ENCODE measurements around the gene KATNAL2. TPM values are rescaled to one million over a fixed set of nuclear protein-coding genes. Genes with fewer than 3 reads are reported as not detected.
"Not testable (repeated sequence)": the region's sequence is repeated elsewhere in the genome, so short reads cannot be mapped to it uniquely, and the experiment has no call there.

The KATNAL2 gene
- polyA plus RNA-seq, 10 donors = 3.6 to 11.0 (median 5.9) TPM

- not testable (repeated sequence) for DNase-seq
Observed at GRCh38 chr18:47030887-47031286, 113.5 kb downstream of the KATNAL2 start.

- no peak for DNase-seq
Observed at GRCh38 chr18:47032945-47033344, 115.5 kb downstream of the KATNAL2 start.

- not testable (repeated sequence) for DNase-seq
Observed at GRCh38 chr18:47034591-47034990, 117.2 kb downstream of the KATNAL2 start.

- DNase-seq = no peak
Observed at GRCh38 chr18:47035156-47035671, 117.8 kb downstream of the KATNAL2 start, which contains the start of gene ELOA2. Gene ELOA2 (minus strand): TSS chr18:47035621. CDS start chr18:47035264, 357 bp downstream.

GRCh38 chr18:47036298-47036874 is 119.0 kb downstream of the KATNAL2 start:
- DNase-seq = peak in 2 of 3 donors; percentile 2 to 11

- DNase-seq = no peak
Observed at GRCh38 chr18:47036927-47037578, 119.7 kb downstream of the KATNAL2 start.

- DNase-seq = no peak
Observed at GRCh38 chr18:47040982-47041381, 123.6 kb downstream of the KATNAL2 start.

GRCh38 chr18:47050468-47050867 is 133.1 kb downstream of the KATNAL2 start:
- DNase-seq = peak; percentile 31 to 64 (median 44)

GRCh38 chr18:47054369-47054768 is 137.0 kb downstream of the KATNAL2 start:
- no peak for DNase-seq

GRCh38 chr18:47062471-47062870 is 145.1 kb downstream of the KATNAL2 start:
- DNase-seq = no peak

- no peak for DNase-seq
Observed at GRCh38 chr18:47063096-47063495, 145.7 kb downstream of the KATNAL2 start.

- DNase-seq = no peak
Observed at GRCh38 chr18:47067648-47068047, 150.2 kb downstream of the KATNAL2 start.

GRCh38 chr18:47075098-47075883 is 157.9 kb downstream of the KATNAL2 start:
- DNase-seq = peak in 1 of 3 donors; percentile 13

GRCh38 chr18:47077111-47077510 is 159.7 kb downstream of the KATNAL2 start:
- no peak for DNase-seq

- DNase-seq = no peak
Observed at GRCh38 chr18:47080872-47081271, 163.5 kb downstream of the KATNAL2 start.

- no peak for DNase-seq
Observed at GRCh38 chr18:47081578-47081977, 164.2 kb downstream of the KATNAL2 start.

GRCh38 chr18:47087676-47088075 is 170.3 kb downstream of the KATNAL2 start:
- DNase-seq = no peak

GRCh38 chr18:47095810-47096209 is 178.4 kb downstream of the KATNAL2 start:
- DNase-seq = no peak

GRCh38 chr18:47100212-47100831 is 182.9 kb downstream of the KATNAL2 start:
- peak; percentile 27 to 61 (median 49) for DNase-seq

GRCh38 chr18:47108373-47108772 is 191.0 kb downstream of the KATNAL2 start:
- DNase-seq = no peak

- no peak for DNase-seq
Observed at GRCh38 chr18:47108998-47109405, 191.6 kb downstream of the KATNAL2 start.

GRCh38 chr18:47109720-47110119 is 192.3 kb downstream of the KATNAL2 start:
- DNase-seq = no peak
